Psoas muscle (tissue), 8 donors: Measurements from ENCODE around the gene DUOX2. TPM values are rescaled to one million over a fixed set of nuclear protein-coding genes. Genes with fewer than 3 reads are reported as not detected.

Source experiments
- ATAC-seq, 4 donors: fragments of 200-7000 bp; cut with Tn5 transposase; one replicate each; pipeline ENCODE4 v1.9.1; 2020; ENCODE audit warnings: moderate library complexity in 3 of 4, mild to moderate bottlenecking in 2 of 4
- DNase-seq, 2 donors: peaks; one replicate each; pipeline ENCODE4 v3.0.0-alpha.2; 2020
- H3K27ac ChIP-seq: fragments of 200-600 bp; one replicate; pipeline ENCODE4 v1.8.0; 2022
- H3K27me3 ChIP-seq, 3 donors: fragments of 200-600 bp in 1 of 3; one replicate each; pipeline versions ENCODE4 v1.6.1 to v1.8.0; 2013 to 2022; ENCODE audit warnings: low read length in 2 of 3, mild to moderate bottlenecking in 2 of 3, moderate library complexity in 1 of 3; ENCODE audit not compliant: insufficient read depth in 3 of 3
- H3K36me3 ChIP-seq, 2 donors: fragments of 200-600 bp in 1 of 2; one replicate each; pipeline versions ENCODE4 v1.6.1 to v1.8.0; 2013 to 2022; ENCODE audit warnings: low read depth in 1 of 2, mild to moderate bottlenecking in 1 of 2, moderate library complexity in 1 of 2; ENCODE audit not compliant: insufficient read depth in 1 of 2
- H3K4me1 ChIP-seq: fragments of 200-600 bp; one replicate; pipeline ENCODE4 v1.8.0; 2022
- H3K4me3 ChIP-seq: fragments of 200-600 bp; one replicate; pipeline ENCODE4 v1.8.0; 2022; ENCODE audit warnings: mild to moderate bottlenecking
- H3K9me3 ChIP-seq: fragments of 200-600 bp; one replicate; pipeline ENCODE4 v1.8.0; 2022
- WGBS, 3 donors: extraction: QIAGEN DNeasy Blood & Tissue Kit; methylation state at CpG; one replicate each; pipeline versions ENCODE4 v1.1.6 to v1.1.7; 2013; 5-methylcytosine and 5-hydroxymethylcytosine counted together
- intact Hi-C, 2 donors: fragments of 100-400 bp; cut with DNase I; formaldehyde crosslinking; loops; one replicate each; pipeline versions ENCODE4 v1.11.0 to v1.14.2; 2022
- polyA plus RNA-seq, 3 donors: library from polyadenylated mRNA; stranded (reverse); fragments of 200-250 nt; gene quantifications; one replicate each; pipeline ENCODE4 v1.2.3, GENCODE V29; 2013
- total RNA-seq, 4 donors: library from RNA; stranded (reverse); fragmentation: NEBNext Ultra II Directional in 2 of 4; extraction: Animal tissue kit (Norgen Biotek cat#: 25700) in 2 of 4; gene quantifications; one replicate each; pipeline versions ENCODE4 v1.2.1 to v1.2.4, GENCODE V29; 2021 to 2023
- TF ChIP-seq, protein P1 (sequence below): fragments of 200-600 bp; IDR thresholded peaks from one replicate; pipeline ENCODE4 v1.8.0; 2022; ENCODE audit warnings: antibody characterized with exemption
- donor health status: healthy with polysubstance abuse.
- donor health status: DM: no; HTN: no; CAD: no; lungs with moderate emphysema.
- donor health status: Bipolar disorder and iron deficiency.
- donor health status: healthy.
- donor health status: DM: yes; HTN: yes; CAD: no.
- donor health status: DM: no; HTN: no; CAD: no.
- donor health status: DM: no; HTN: no; CAD: no.
- donor health status: DM: yes; HTN: yes; CAD: no.

DUOX2 gene
- total and polyA plus RNA-seq, 7 donors, result 0.01 to 0.73 (median 0.04) TPM; not detected in 2

DNA sequence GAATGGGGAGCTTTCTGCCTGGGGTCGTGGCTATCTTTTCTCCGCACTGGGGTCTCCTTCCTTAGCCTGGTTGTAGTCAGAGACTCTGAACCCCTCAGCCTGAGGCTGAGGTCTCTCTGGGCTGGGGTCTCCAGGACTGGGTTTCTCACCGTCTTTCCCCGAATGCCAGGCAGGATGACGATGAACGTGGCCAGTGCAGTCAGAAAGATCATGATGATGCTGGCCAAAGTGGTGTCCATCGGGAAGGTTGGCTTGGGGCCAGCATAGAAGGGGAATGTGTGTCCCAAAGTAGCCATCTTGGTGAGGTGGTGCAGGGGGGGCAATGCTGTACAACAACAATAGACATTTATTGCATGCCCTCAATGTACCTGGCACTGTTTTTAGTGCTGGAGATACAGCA lies 8.7 kb upstream of the DUOX2 start:
- H3K27me3 ChIP-seq, result peaks cover 0 to 38% (median 3%) of the 10 kb centered on the region in 3 donors
- 75 to 78% (median 76%) methylated on average over 7 of the region's 7 CpGs for WGBS, 3 donors
- TF ChIP-seq, protein P1, sequence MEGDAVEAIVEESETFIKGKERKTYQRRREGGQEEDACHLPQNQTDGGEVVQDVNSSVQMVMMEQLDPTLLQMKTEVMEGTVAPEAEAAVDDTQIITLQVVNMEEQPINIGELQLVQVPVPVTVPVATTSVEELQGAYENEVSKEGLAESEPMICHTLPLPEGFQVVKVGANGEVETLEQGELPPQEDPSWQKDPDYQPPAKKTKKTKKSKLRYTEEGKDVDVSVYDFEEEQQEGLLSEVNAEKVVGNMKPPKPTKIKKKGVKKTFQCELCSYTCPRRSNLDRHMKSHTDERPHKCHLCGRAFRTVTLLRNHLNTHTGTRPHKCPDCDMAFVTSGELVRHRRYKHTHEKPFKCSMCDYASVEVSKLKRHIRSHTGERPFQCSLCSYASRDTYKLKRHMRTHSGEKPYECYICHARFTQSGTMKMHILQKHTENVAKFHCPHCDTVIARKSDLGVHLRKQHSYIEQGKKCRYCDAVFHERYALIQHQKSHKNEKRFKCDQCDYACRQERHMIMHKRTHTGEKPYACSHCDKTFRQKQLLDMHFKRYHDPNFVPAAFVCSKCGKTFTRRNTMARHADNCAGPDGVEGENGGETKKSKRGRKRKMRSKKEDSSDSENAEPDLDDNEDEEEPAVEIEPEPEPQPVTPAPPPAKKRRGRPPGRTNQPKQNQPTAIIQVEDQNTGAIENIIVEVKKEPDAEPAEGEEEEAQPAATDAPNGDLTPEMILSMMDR, result no peak
- H3K4me1 ChIP-seq, result peaks cover 2% of the 10 kb centered on the region
- intact Hi-C loops, result no loop called here
- ATAC-seq (no peak), DNase-seq (no peak)
- no peaks in the 10 kb centered on the region for H3K9me3 ChIP-seq
- H3K27ac ChIP-seq, result no peak overlapping the region
- no peak overlapping the region for H3K4me3 ChIP-seq
- H3K36me3 ChIP-seq, result no peaks in the 10 kb centered on the region

DNA sequence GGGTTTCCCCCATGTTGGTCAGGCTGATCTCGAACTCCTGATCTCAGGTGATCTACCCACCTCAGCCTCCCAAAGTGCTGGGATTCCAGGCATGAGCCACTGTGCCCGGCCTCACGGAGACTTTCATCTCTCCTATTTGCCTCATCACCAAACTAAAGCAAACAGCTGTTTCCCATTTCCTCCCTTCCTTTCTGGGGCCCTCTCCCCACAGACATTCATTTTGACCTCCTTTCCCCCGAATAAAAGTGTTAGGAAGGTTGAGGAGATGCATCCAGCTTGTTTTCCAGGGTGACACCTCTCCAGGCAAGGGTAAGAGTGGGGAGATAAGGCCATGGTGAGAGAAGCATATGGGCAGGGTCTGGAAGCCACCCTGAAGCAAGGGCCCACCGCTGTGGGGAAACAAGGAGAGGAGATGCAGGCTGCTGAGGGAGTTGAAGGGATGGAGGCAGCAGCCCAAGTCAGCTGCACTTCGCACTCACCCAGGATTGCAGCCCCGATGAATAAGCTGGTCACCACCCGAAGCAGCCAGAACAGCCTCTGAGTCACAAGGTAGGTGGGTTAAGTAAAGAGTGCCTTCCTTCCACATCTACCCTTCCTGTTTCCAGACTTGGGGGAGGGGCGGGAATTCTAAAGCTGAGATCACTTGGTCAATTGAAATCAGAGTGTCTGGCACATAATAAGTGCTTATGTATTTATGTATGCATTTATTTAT lies 7.9 kb upstream of the DUOX2 start:
- TF ChIP-seq, protein P1, result no peak
- DNase-seq, result no peak
- H3K4me1 ChIP-seq, result peaks cover 9% of the 10 kb centered on the region
- intact Hi-C loops, result no loop called here
- no peaks in the 10 kb centered on the region for H3K9me3 ChIP-seq
- no peak overlapping the region for H3K4me3 ChIP-seq
- H3K36me3 ChIP-seq, result no peaks in the 10 kb centered on the region
- no peak for ATAC-seq
- 59 to 63% (median 61%) methylated on average over 9 of the region's 9 CpGs for WGBS, 3 donors
- H3K27ac ChIP-seq, result no peak overlapping the region
- peaks cover 0 to 41% (median 3%) of the 10 kb centered on the region in 3 donors for H3K27me3 ChIP-seq

DNA sequence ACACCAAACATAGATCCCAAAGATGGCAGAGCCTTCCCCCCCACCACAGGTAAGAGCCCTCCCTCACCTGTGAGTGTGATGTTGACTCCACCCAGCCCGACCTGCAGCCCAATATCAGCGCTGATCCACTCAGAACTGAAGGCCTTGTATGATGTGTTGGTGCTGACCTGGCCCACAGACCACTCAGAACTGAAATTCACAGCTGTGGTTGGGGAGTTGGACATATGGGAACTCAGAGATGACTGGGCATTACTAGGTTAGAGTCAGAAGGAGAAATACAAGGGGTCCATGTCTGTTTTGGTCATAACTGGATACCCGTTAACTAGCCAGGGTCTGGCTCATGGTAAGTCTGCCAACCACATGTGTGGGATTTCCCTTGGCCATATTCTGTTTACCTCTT lies 7.0 kb upstream of the DUOX2 start:
- H3K4me1 ChIP-seq, result peaks cover 12% of the 10 kb centered on the region
- TF ChIP-seq, protein P1, result no peak
- WGBS, 3 donors, result 90 to 95% (median 93%) methylated on average over 3 of the region's 3 CpGs
- no peak overlapping the region for H3K4me3 ChIP-seq
- no peaks in the 10 kb centered on the region for H3K9me3 ChIP-seq
- DNase-seq (no peak), ATAC-seq (no peak)
- intact Hi-C loops, result no loop called here
- no peak overlapping the region for H3K27ac ChIP-seq
- peaks cover 0 to 50% (median 9%) of the 10 kb centered on the region in 3 donors for H3K27me3 ChIP-seq
- no peaks in the 10 kb centered on the region for H3K36me3 ChIP-seq

DNA sequence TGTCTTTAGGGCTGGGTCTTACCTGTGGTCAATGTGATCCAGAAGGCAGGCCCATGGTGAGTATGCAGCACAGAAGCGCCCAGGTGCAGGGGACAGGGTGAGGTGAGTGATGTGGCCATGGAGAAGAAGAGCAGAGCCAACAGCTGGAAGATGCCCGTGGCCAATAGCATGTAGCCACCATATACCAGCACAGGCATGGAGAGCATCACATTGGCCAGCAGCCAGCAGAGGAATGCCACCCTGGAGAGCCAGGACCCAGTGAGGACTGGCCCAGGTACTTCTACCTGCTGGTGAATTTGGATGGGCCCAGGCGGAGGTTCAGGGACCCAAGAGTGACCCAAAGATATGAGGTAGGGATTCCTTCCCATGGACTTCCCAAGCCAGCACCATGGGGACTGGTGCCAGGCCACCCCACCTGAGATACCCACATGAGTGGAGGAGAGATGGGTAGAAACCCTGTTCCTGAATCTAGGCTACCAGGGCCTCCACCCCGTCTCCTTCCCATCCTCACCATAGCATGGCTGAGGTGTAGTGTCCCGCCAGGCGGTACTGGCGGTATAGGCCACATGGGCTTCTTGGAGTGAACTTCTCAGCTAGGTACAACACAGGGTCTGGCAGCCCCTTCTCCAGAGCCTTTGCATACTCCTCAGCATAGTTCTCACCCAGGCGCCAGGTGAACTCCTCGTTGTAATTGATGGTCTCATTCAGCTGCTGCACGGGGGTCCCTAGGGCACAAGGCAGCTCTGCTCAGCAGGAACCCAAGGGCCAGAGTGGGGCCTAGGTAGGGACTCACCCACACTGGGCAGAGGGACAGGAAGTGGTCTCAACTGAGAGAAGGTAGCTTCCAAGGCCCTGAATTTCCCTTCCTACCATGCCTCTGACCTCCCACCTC lies 6.4 kb upstream of the DUOX2 start:
- WGBS, 3 donors, result 91 to 97% (median 95%) methylated on average over 10 of the region's 10 CpGs
- no peak overlapping the region for H3K27ac ChIP-seq
- TF ChIP-seq, protein P1, result no peak
- ATAC-seq, result no peak
- no peaks in the 10 kb centered on the region for H3K9me3 ChIP-seq
- peaks cover 12% of the 10 kb centered on the region for H3K4me1 ChIP-seq
- peaks cover 0 to 52% (median 11%) of the 10 kb centered on the region in 3 donors for H3K27me3 ChIP-seq
- DNase-seq, result no peak
- intact Hi-C loops, result no loop called here
- no peak overlapping the region for H3K4me3 ChIP-seq
- no peaks in the 10 kb centered on the region for H3K36me3 ChIP-seq
